ENCODE results near the gene BAZ2A.
"Not testable (repeated sequence)": the region's sequence is repeated elsewhere in the genome, so short reads cannot be mapped to it uniquely, and the experiment has no call there.

Gene BAZ2A

DNA sequence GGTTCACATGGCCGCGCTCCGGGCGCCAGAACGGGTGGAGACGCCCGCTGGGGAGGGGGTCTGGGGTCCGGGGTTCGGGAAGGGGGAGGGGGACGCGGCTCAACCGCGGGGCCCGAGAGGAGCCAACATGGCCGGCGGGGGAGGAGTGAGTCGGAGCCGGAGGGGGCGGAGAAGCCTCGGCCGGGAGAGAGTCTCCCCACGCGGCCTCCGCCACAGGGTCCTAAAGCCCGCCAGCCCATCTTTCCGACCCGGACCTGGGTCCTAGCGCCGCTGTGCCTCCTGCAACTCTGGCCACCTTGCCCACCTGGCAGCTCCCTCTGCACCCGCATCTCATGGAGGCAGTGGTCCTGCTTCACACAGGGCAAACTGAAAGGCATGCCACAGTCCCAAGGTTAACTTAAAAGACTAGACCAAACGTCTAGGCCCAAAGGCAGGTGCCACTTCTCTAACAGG, at the start of gene BAZ2A:
Gene BAZ2A (minus strand): TSS at position 147 of the 453 bp plus-strand sequence. CDS start 12,796 bp downstream, outside the sequence.
- ATAC-seq = peak; percentile 82 to 84

DNA sequence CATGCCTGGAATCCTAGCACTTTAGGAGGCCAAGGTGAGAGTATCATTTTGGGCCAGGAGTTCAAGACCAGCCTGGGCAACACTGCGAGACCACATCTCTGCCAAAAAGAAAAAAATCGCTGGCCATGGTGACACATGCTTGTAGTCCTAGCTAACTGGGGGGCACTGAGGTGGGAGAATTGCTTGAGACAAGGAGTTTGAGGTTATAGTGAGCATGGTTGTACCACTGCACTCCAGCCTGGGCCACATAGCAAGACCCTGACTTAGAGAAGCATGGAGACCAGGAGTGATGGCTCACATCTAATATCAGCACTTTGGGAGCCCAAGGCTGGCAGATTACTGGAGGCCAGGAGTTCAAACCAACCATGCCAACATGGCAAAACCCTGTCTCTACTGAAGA, 48.7 kb upstream of the BAZ2A start:
- ATAC-seq = no peak

- ATAC-seq = peak; percentile 89 to 94
Observed at GRCh38 chr12:56677680-56678079, 47.6 kb upstream of the BAZ2A start.

DNA sequence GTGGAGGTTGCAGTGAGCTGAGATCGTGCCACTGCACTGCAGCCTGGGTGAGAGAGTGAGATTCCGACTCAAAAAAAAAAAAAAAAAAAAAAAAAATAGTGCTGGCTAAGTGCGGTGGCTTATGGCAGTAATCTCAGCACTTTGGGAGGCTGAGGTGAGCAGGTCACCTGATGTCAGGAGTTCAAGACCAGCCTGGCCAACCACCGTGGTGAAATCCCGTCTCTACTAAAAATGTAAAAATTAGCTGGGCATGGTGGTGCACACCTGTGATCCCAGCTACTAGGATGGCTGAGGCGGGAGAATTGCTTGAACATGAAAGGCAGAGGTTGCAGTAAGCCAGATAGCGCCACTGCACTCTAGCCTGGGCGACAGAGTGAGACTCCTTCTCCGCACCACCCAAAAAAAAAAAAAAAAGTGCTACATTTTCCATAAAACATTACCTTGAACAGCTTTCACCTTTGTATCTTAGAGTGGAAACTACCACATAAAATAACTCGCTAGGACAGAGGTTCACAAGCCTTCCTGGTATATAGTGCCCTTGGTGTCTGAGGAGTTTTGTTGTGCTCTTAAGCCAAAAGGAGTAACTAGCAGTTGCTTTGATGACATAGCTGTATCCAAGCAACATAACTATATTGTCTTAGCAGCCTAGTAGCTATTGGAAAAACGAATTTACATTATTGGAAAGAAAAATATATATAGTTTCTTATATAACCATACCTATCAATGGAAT, 46.9 kb upstream of the BAZ2A start:
- peak in 1 of 2 donors; percentile 6 for ATAC-seq

- no peak for ATAC-seq
Observed at GRCh38 chr12:56671608-56672007, 41.5 kb upstream of the BAZ2A start.

- no peak for ATAC-seq
Observed at GRCh38 chr12:56670836-56671235, 40.7 kb upstream of the BAZ2A start.

- peak in 1 of 2 donors; percentile 43 for ATAC-seq
Observed at GRCh38 chr12:56668197-56668457, 38.0 kb upstream of the BAZ2A start.

GRCh38 chr12:56661979-56662638, 32.0 kb upstream of the BAZ2A start:
- no peak for ATAC-seq

- ATAC-seq = no peak
Observed at GRCh38 chr12:56661560-56661959, 31.4 kb upstream of the BAZ2A start.

GRCh38 chr12:56658921-56659320, 28.8 kb upstream of the BAZ2A start:
- no peak for ATAC-seq

GRCh38 chr12:56657416-56658379, 27.6 kb upstream of the BAZ2A start:
- ATAC-seq = peak; percentile 97 to 98

GRCh38 chr12:56653781-56654180, 23.7 kb upstream of the BAZ2A start:
- ATAC-seq = not testable (repeated sequence)

DNA sequence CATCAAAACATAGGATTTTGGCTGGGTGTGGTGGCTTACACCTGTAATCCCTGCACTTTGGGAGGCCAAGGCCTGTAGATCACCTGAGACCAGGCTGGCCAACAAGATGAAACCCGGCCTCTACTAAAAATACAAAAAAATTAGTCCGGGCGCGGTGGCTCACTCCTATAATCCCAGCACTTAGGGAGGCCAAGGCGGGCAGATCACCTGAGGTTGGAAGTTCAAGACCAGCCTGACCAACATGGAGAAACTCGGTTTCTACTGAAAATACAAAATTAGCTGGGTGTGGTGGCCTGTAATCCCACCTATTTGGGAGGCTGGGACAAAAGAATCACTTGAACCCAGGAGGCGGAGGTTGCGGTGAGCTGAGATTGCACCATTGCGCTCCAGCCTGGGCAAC, 17.9 kb upstream of the BAZ2A start:
- not testable (repeated sequence) for ATAC-seq

DNA sequence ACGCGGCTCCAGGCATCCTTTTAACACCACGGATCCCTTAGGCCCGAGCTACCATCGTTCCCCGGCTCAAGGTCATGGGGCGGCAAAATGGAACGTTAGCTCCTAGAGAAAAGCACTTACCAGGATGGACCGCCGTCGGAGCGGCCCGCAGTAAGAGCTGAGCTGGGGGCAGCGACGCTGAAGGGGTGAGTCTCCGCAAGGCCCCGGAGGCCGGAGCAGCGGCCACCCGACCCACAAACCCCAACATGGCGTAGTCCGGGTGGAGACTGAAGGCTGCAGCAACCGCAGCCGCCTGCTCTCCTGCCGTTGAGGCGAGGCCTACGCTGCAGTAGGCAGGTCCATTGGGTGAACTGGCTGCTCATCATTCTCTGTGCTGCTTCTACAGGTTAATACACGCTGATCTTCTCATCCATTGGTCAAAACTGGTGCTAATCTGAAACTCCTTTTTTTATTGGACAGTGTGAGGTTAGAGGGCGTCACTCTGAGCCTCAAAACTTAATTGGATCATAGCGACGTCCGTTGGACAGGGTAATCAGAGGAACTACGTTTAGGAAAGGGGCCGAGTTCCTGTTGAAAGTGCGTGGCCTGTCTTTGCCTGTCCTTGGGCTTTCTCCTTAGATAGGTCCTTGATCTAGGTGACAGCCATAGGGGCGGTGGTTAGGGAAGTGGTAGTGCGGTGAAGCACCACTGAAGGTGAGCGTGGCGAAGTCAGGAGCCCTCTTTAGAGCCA, 15.8 kb upstream of the BAZ2A start, which contains the start of gene ATP5F1B:
Gene ATP5F1B (minus strand): TSS at position 268 of the 730 bp plus-strand sequence. CDS start 21 bp downstream, at position 247.
- ATAC-seq = peak; percentile 99

GRCh38 chr12:56645201-56645716, 15.1 kb upstream of the BAZ2A start:
- no peak for ATAC-seq

DNA sequence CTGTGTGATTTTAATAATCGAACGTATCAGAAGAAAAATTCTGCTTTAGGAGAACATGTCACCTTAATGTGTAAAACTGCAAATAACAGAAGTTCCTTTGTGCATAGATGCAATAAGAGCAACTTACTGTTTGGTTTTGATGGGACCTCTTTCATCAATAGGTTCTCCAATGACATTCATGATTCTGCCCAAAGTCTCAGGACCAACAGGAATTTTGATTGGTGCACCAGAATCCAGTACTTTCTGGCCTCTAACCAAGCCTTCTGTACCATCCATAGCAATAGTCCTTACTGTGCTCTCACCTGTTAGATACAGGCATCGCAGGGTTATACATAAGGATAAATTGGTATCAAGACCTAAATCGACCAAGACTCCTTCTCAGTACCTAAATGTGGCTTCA, 14.5 kb upstream of the BAZ2A start:
- ATAC-seq = no peak

DNA sequence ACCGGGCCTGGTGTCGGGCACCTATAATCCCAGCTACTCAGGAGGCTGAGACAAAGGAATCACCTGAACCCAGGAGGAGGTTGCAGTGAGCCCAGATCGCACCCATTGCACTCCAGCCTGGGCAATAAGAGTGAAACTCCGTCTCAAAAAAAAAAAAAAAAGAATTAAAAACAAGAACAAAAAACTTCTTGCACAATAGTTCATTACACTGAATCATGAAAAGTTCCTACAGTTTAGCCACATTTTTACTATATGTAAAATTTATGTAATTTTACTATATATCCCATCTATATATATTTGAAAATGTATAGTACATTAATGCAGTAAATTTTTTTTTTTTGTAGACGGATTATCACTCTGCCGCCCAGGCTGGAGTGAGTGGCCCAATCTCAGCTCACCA, 11.1 kb upstream of the BAZ2A start:
- no peak for ATAC-seq

- ATAC-seq = no peak
Observed at GRCh38 chr12:56637621-56638020, 7.5 kb upstream of the BAZ2A start.

- peak; percentile 55 to 61 for ATAC-seq
Observed at GRCh38 chr12:56636675-56637540, 6.8 kb upstream of the BAZ2A start.

GRCh38 chr12:56635806-56636674, 5.9 kb upstream of the BAZ2A start:
- ATAC-seq = peak; percentile 79 to 82

Measured in activated CD4-positive, CD25-positive, alpha-beta regulatory T cell treated with anti-CD3 and anti-CD28 coated beads, Interleukin-2, amount 50 U/mL, for 24 hours (primary cell).